Cerebellar cortex (tissue), 1 donor: ENCODE measurements around the gene C14orf132.
A peak's percentile ranks its signal among the peaks of the same experiment; 100 is the strongest.

Source experiments
- DNase-seq: peaks from one replicate; pipeline ENCODE4 v3.0.0-alpha.2; 2015; ENCODE audit warnings: low spot score

C14orf132 gene

DNA sequence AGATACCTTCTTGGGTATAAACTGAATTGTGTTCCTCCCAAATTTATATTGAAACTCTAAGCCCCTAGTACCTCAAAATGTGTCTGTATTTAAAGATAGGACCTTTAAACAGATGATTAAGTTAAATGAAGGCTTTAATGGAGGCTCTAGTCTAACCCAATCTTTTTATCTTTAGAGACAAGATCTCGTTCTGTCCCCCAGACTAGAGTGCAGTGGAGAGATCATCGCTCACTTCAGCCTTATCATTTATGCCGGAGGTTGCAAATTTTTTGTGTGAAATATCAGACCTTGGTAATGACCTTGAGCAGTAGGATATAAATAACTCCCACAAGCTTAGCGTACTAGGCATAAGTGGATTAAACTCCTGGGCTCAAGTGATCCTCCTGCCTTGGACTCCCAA is 81.8 kb downstream of the C14orf132 start:
- DNase-seq, result no peak

- DNase-seq, result no peak
Measured at GRCh38 chr14:96121660-96122395, 82.7 kb downstream of the C14orf132 start.

GRCh38 chr14:96122496-96122895 is 83.3 kb downstream of the C14orf132 start:
- no peak for DNase-seq

DNA sequence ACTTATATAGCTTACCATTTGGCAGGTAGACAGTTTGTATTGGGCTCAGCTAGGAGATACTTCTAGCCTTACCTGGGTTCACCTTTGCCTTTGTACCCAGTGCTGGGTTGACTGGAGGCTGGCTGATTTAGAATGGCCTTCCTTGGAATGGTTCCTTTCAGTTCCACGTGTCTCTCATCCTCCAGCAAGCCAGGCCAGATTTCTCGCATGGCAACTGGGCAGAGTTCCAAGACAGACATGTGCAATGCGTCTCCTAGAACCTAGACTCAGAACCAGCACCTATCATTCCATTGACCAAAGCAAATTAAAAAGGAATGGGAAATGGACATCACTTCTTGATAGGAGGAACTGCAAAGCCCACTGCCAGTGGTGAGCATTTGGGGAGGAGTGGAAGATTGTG is 86.4 kb downstream of the C14orf132 start:
- DNase-seq, result peak; percentile 74

GRCh38 chr14:96126339-96126782 is 87.2 kb downstream of the C14orf132 start:
- DNase-seq, result no peak

GRCh38 chr14:96126783-96127271 is 87.7 kb downstream of the C14orf132 start:
- no peak for DNase-seq

- DNase-seq, result no peak
Measured at GRCh38 chr14:96129128-96129736, 90.1 kb downstream of the C14orf132 start.

DNA sequence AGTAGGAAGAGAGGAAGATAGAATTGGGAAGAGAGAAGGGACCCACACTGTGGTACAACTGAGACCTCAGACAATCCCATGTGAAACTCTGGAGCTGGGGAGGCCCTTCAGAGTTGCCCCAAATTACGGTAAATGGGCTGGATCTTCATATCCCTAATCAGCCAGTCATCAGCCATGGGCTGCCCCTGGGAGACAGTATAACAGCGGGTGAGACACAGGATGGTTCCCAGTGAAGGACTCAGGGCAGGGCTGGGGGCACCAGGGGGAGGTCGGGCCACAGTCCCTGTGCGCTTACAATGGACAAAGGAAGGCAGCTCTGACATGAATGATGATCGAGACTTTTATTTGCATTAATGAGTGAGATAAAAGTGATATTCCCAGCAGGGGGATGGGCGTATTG is 91.2 kb downstream of the C14orf132 start:
- no peak for DNase-seq

GRCh38 chr14:96130854-96131253 is 91.7 kb downstream of the C14orf132 start:
- no peak for DNase-seq

DNA sequence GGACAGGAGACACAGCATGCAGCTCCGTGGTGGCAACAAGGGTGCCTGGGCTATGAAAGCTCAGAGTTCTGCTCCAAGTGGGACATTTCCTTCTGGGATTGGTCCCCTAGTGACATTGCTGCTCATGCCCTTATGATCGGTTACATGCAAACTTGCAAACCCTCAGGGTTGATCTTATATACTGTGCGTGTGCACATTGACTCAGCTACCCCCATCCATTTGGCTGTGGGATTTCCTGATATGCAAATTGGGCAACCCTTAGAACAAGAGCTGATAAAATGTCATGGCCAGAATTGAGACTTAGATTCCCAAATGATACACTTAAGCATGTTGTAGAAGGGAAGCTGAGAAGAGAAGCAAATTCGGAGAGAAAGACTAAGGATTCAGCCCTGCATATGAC is 92.7 kb downstream of the C14orf132 start:
- no peak for DNase-seq

- DNase-seq, result no peak
Measured at GRCh38 chr14:96134508-96134907, 95.3 kb downstream of the C14orf132 start.

- no peak for DNase-seq
Measured at GRCh38 chr14:96135285-96135684, 96.1 kb downstream of the C14orf132 start.

DNA sequence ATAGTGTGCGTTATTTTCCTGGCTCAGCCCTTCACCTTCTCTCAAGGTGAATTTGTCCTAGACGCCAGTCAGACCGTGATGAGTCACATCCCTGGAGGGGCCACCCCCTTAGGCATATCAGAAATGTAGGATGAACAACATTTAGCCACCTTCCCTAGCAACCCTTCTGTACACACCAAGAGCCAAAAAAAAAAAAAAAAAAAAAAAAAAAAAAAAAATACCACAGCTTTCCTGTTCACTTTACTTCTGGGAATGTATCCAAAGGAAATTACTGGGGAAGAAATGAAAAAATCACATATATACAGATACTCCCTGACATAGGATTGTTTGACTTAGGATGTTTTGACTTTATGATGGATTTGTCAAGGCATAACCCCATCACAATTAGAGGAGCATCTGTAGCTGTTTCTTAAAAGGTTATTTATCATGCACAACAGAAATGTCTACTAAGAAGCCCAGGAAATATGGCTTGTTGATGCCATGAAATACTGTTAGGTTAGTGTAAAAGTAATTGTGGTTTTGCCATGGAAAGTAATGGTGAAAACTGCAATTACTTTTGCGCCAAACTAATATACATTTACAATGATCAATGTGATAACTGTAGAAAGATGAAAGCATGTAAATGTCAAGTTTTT is 97.3 kb downstream of the C14orf132 start:
- no peak for DNase-seq

DNA sequence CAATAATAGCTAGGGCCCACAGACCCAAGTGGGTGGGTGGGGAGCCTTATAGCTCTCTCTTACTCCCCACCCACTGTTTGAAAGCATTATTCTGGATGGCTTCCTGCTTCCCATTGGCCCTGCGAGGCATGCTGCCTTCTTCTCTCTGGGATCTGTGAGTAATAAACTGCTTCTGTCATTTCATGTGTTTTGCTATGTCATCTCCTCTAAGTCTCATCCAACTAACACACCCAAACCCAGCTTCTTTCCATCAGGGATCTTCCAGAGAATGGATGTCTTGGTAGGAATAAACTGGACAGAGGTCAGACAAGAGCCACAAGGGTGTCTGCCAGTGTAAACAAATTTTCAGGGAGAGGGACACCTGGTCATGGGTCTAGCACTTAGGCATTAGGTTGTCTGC is 99.1 kb downstream of the C14orf132 start:
- no peak for DNase-seq

GRCh38 chr14:96139169-96139568 is 100.0 kb downstream of the C14orf132 start:
- no peak for DNase-seq

- no peak for DNase-seq
Measured at GRCh38 chr14:96139879-96140278, 100.7 kb downstream of the C14orf132 start.

DNA sequence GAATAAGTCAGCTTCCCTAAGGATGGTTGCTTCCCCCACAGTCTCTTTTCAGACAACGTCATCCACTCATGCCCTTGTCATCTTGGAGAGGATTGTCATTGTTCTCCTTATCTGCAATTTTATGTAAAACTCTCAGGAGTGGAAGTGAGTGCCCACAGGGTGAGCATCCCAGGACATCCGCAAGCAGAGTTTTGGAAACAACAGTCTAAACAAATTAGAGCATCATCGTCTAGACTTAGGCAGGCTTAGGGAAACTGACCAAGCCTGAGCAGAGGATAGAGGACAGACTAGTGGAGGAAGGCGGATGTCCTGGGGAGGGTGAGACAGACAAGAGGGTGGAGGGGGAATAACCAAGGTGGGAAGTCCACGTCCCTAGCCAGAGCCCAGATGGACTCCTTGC is 101.8 kb downstream of the C14orf132 start:
- no peak for DNase-seq
